ENCODE results near the gene ZIC5.

ZIC5 gene

GRCh38 chr13:99971576-99972189 is at the start of gene ZIC5:
Gene ZIC5, minus strand, starts transcription at chr13:99971767. Its CDS starts 164 bp downstream, at chr13:99971603.
- DNase-seq: peak; percentile 88

DNA sequence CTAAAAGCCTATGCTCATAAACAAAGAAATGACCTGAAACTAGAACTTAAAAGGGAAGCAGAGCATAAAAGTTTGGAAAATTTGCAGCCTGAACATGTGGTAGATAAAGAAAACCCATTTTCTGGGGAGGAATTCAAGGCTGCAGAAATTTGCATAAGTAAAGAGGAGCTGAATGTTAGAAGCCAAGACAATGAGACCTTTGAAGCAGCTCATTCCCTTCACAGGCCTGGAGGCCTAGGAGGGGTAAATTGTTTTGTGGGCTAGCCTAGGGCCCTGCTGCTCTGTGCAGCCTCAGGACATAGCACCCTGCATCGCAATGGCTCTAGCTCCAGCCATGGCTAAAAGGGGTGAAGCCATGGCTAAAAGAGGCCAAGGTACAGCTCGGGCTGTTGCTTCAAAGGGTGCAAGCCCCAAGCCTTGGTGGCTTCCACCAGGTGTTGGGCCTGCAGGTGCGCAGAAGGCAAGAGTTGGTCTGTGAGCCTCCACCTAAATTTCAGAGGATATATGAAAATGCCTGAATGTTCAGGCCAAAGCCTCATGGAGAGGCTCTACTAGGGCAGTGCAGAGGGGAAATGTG is 48.3 kb upstream of the ZIC5 start:
- no peak for DNase-seq

DNA sequence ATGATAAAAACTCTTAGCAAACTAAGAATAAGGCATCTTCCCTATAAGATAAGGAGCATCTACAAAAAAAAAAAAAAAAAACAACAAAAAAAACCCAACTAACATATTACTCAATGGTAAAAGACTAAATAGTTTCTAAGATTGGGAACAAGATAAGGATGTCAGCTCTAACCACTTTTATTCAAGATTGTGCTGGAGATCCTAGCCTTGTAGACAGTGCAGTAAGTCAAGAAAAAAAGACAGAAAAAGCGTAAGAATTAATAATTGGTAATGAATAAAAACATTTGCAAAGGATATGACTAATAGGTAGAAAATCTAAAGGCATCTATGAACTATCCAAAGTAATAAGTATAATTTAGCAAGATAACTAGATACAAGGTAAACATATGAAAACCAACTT is 43.1 kb upstream of the ZIC5 start:
- DNase-seq: no peak

GRCh38 chr13:99998261-99998660 is 26.7 kb upstream of the ZIC5 start:
- no peak for DNase-seq

DNA sequence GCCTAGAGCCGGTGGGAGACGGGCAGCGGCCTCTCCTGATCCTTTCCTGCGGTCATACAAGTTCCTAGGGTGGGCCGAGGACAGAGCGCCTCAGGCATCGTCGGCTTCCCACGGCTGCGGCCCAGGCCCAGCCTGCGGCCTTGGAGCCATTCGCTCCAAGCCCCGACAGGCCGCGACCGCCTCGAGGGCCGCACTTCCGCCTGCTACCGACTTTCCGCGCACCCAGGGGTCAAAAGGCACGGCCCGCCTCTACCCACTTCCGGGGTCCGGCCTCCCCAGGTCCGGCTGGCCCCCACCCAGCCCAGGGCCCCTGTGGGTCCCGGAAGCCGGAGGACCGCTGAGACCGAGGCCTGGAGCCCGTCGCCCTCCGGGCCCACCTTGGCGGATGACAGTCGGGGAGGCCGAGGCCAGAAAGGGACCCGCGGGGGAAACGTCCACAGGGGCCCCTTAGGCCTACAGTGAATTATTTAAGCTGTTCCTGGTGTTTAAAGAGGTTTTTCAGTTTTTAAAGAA is 26.2 kb upstream of the ZIC5 start:
- DNase-seq: no peak

GRCh38 chr13:99996381-99996973 is 24.9 kb upstream of the ZIC5 start:
- no peak for DNase-seq

- no peak for DNase-seq
These were observed 24.2 kb upstream of the ZIC5 start for GRCh38 chr13:99995589-99996380.

DNA sequence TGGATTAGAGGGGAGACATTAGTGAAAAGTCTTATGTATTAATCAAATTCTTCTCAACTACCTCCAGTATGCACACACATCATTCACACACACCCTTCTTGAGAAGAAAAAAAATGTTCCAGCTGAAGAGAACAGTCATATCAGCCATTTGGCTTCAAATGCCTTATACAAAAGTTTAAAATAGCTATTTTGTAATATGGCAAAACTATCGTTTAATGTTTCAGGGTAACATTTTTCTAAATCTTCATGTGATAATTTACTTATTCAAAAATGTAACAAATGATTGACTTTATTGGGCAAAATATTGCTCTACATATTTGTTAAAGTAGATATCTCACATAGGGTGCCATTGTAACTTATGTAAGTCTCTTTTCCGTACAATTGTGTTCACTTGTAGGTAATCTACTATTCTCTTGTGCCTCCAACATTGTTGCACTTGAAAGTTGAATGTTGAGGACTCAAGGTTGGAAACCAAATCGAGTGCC is 23.6 kb upstream of the ZIC5 start:
- no peak for DNase-seq

GRCh38 chr13:99994638-99995020 is 23.1 kb upstream of the ZIC5 start:
- no peak for DNase-seq

- DNase-seq: no peak
These were observed 22.4 kb upstream of the ZIC5 start for GRCh38 chr13:99993660-99994637.

GRCh38 chr13:99992949-99993351 is 21.4 kb upstream of the ZIC5 start:
- DNase-seq: no peak

GRCh38 chr13:99991828-99992775 is 20.5 kb upstream of the ZIC5 start:
- DNase-seq: no peak

DNA sequence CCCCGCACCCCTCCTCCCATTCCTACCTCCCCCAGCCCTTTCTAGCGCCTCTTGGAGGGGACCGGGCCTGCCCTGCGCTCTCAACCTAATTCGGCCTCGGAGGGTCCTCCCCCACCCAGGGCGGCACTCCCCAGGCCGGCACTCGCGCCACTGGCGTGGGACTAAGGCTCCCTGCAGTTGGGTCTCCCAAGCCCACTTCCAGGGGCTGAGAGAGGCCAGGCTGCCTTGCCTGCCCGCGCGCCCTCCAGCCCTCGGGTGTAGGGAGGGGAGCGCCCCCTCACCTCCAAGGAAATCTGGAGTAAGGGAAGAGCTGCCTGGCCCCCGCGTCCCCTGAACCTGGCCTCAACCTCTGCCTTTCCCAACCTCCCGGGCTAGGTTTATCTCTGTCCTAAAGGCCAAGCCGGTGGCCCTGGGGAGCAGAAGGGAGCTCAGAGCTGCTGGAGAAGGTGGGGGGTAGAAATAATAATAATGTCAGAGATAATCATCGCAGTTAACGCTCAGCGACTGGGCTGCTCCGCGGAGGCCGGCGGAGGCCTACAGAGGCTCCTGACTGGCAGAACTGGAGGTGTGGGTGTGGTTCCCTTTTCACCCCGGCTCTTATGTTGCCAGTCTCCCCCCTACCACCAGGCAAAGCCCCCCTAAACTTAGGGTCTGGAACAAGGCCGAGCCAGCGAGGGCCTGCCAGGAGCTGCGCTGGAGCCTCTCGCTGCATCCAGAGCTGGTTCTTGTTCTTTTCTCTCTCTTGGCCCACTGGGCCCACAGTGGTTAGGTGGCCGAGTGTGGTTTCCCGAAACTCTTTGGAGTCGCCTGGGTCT is 19.7 kb upstream of the ZIC5 start:
- DNase-seq: no peak

GRCh38 chr13:99990126-99990977 is 18.8 kb upstream of the ZIC5 start:
- DNase-seq: no peak

DNA sequence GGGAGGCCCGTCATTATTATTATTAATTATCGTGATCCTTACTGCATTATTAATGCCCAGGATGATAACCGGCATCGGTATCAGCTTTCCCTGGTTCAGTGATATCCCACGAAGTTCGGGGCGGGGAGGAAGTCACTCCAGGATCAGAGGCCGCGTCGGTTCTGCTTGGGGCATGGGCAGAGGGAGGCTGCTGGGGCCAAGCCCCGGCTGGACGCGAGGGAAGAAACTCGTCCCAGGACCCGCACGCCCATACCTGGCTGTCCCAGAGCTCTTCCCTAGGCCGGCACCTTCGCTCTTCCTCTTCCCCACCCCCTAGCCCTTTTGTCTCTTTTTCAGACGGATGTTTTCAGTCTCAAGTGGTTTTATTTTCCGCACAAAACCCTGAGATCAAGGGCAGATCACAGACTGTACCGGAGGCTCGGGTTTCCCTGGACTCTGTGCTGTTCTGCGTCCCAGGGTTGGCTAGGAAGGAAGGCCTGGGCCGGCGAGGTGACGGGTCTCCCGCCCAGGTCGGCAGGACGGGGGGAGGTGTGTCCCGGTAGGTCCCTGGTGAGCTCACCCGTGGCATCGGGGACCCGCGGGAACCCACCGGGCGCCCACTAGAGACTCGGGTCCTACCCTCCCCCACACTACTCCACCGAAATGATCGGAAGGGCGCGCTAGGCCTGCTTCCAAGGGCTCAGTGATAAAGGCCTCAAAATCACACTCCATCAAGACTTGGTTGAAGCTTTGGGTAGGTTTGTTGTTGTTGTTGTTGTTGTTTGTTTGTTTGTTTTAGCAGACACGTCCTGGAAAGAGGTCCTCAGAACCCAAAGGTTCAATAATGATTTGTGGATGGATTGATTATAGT is 17.9 kb upstream of the ZIC5 start:
- DNase-seq: no peak

- no peak for DNase-seq
These were observed 17.1 kb upstream of the ZIC5 start for GRCh38 chr13:99988529-99989275.

Measured in DMS79 (cell line).